Chondrocyte (in vitro differentiated cells): Measurements from ENCODE around the gene TRPM4. TPM values are rescaled to one million over a fixed set of nuclear protein-coding genes. Genes with fewer than 3 reads are reported as not detected.

ENCODE experiments used
- DNase-seq: peaks from one replicate; pipeline ENCODE4 v3.0.0; 2021; ENCODE audit warnings: mixed read lengths, low spot score
- H3K27ac Mint-ChIP-seq: one replicate; pipeline ENCODE4 v1.8.0; 2021; ENCODE audit warnings: mild to moderate bottlenecking, moderate library complexity, mixed read lengths; ENCODE audit not compliant: unreplicated experiment
- H3K27me3 Mint-ChIP-seq: 2 replicates; pipeline ENCODE4 v1.8.0; 2021; ENCODE audit warnings: low read depth, mixed read lengths
- H3K36me3 Mint-ChIP-seq: 2 replicates; pipeline ENCODE4 v1.8.0; 2021; ENCODE audit warnings: low read depth, mixed read lengths
- H3K4me1 Mint-ChIP-seq: 2 replicates; pipeline ENCODE4 v1.8.0; 2021; ENCODE audit warnings: low read depth, mild to moderate bottlenecking, mixed read lengths
- H3K4me3 Mint-ChIP-seq: one replicate; pipeline ENCODE4 v1.8.0; 2021; ENCODE audit warnings: mild to moderate bottlenecking, moderate library complexity, mixed read lengths; ENCODE audit not compliant: unreplicated experiment
- H3K9me3 Mint-ChIP-seq: 2 replicates; pipeline ENCODE4 v1.8.0; 2021; ENCODE audit warnings: low read depth, mixed read lengths
- total RNA-seq: library from RNA; stranded (reverse); gene quantifications from 3 replicates; pipeline ENCODE4 v1.2.1, GENCODE V29; 2021
- TF ChIP-seq, protein P1 (sequence below): fragments of 200-600 bp; sonication (generic); IDR thresholded peaks from 2 replicates; pipeline ENCODE4 v1.5.0; 2021; ENCODE audit warnings: antibody characterized with exemption, mild to moderate bottlenecking, moderate library complexity

Gene TRPM4
- total RNA-seq, 1 donor from 2014 or later, result 50.2 TPM

DNA sequence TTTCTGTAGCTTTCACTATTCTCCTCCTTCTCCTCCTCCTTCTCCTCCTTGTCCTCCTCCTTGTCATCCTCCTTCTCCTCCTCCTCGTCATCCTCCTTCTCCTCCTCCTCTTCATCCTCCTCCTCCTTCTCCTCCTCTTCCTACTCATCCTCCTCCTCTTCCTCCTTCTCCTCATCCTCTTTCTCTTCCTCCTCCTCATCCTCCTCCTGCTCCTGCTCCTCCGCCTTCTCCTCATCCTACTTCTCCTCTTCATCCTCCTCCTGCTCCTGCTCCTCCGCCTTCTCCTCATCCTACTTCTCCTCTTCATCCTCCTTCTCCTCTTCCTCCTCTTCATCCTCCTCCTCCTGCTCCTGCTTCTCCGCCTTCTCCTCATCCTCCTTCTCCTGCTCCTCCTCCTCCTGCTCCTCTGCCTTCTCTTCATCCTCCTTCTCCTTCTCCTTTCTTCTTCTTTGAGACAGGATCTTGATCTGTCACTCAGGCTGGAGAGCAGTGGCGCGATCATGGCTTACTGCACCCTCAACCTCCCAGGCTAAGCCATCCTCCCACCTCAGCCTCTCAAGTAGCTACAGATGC, 36.3 kb downstream of the TRPM4 start:
- DNase-seq, result peak; percentile 4
- H3K4me3 Mint-ChIP-seq, result no peak overlapping the region
- H3K36me3 Mint-ChIP-seq, result peaks cover 36% of the 10 kb centered on the region
- H3K9me3 Mint-ChIP-seq, result no peaks in the 10 kb centered on the region
- H3K4me1 Mint-ChIP-seq, result peaks cover 2% of the 10 kb centered on the region
- TF ChIP-seq, protein P1, sequence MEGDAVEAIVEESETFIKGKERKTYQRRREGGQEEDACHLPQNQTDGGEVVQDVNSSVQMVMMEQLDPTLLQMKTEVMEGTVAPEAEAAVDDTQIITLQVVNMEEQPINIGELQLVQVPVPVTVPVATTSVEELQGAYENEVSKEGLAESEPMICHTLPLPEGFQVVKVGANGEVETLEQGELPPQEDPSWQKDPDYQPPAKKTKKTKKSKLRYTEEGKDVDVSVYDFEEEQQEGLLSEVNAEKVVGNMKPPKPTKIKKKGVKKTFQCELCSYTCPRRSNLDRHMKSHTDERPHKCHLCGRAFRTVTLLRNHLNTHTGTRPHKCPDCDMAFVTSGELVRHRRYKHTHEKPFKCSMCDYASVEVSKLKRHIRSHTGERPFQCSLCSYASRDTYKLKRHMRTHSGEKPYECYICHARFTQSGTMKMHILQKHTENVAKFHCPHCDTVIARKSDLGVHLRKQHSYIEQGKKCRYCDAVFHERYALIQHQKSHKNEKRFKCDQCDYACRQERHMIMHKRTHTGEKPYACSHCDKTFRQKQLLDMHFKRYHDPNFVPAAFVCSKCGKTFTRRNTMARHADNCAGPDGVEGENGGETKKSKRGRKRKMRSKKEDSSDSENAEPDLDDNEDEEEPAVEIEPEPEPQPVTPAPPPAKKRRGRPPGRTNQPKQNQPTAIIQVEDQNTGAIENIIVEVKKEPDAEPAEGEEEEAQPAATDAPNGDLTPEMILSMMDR, result no peak
- no peaks in the 10 kb centered on the region for H3K27me3 Mint-ChIP-seq
- H3K27ac Mint-ChIP-seq, result no peak overlapping the region

DNA sequence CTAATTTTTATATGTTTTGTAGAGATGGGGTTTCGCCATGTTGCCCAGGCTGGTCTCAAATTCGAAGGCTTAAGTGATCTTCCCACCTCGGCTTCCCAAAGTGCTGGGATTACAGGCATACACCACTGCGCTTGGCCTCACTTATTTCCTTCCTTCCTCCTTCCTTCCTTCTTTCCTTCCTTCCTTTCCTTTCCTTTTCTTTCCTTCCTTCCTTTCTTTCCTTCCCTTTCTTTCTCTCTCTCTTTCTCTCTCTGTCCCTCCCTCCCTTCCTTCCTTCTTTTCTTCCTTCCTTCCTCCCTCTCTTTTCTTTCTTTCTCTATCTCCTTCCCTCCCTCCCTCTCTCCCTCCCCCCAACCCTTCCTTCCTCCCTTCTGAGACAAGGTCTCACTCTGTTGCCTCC, 36.8 kb downstream of the TRPM4 start:
- H3K36me3 Mint-ChIP-seq, result peaks cover 31% of the 10 kb centered on the region
- H3K9me3 Mint-ChIP-seq, result no peaks in the 10 kb centered on the region
- H3K4me3 Mint-ChIP-seq, result no peak overlapping the region
- H3K27ac Mint-ChIP-seq, result no peak overlapping the region
- H3K4me1 Mint-ChIP-seq, result peaks cover 4% of the 10 kb centered on the region
- no peak for DNase-seq
- no peaks in the 10 kb centered on the region for H3K27me3 Mint-ChIP-seq
- TF ChIP-seq, protein P1, result no peak

DNA sequence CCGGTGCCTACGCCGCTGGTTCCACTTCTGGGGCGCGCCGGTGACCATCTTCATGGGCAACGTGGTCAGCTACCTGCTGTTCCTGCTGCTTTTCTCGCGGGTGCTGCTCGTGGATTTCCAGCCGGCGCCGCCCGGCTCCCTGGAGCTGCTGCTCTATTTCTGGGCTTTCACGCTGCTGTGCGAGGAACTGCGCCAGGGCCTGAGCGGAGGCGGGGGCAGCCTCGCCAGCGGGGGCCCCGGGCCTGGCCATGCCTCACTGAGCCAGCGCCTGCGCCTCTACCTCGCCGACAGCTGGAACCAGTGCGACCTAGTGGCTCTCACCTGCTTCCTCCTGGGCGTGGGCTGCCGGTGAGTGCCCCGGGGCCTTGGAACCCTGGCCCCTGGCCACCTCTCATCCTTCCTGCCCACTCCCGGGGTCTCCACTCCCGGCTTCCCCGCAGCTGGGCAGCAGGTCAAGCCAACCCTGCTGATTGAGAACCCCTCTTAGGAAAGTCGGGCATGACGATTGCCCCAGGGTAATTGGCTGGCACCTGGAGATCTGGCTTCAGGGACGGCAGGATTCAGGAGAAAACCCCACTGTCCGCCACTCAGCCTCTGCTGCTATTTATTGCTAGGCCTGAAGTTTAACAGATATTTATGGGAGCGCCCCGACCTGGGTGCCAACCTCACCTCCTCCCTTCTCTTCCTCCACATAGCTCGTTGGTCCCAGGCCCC, 39.1 kb downstream of the TRPM4 start:
- TF ChIP-seq, protein P1, result no peak
- H3K36me3 Mint-ChIP-seq, result peaks cover 27% of the 10 kb centered on the region

DNA sequence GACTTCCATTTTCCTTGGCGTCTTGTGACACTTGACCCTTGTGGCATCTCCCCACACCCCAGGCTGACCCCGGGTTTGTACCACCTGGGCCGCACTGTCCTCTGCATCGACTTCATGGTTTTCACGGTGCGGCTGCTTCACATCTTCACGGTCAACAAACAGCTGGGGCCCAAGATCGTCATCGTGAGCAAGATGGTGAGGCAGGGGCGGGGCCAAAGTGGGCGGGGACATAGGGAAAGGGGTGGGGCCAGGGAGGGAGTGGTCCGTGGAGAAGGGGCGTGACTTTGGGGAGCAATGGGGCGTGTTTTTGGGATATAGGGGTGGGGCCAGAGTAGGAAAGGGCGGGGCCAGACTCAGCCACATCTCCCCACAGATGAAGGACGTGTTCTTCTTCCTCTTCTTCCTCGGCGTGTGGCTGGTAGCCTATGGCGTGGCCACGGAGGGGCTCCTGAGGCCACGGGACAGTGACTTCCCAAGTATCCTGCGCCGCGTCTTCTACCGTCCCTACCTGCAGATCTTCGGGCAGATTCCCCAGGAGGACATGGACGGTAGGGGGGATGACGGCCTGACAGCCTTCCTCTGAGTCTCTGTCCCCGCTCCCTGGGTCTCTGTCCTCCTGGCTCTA, 42.8 kb downstream of the TRPM4 start:
- TF ChIP-seq, protein P1, result no peak
- Mint-ChIP-seq H3K27me3 (no peaks in the 10 kb centered on the region), H3K36me3 (peaks cover 29% of the 10 kb centered on the region), H3K4me1 (peaks cover 20% of the 10 kb centered on the region), H3K27ac (no peak overlapping the region), H3K9me3 (no peaks in the 10 kb centered on the region), H3K4me3 (no peak overlapping the region)
- DNase-seq, result no peak

More for the DNA sequence above, 39.1 kb downstream of the TRPM4 start:
- H3K9me3 Mint-ChIP-seq, result no peaks in the 10 kb centered on the region
- peaks cover 4% of the 10 kb centered on the region for H3K4me1 Mint-ChIP-seq
- H3K4me3 Mint-ChIP-seq, result no peak overlapping the region
- no peak for DNase-seq
- no peaks in the 10 kb centered on the region for H3K27me3 Mint-ChIP-seq
- H3K27ac Mint-ChIP-seq, result no peak overlapping the region

DNA sequence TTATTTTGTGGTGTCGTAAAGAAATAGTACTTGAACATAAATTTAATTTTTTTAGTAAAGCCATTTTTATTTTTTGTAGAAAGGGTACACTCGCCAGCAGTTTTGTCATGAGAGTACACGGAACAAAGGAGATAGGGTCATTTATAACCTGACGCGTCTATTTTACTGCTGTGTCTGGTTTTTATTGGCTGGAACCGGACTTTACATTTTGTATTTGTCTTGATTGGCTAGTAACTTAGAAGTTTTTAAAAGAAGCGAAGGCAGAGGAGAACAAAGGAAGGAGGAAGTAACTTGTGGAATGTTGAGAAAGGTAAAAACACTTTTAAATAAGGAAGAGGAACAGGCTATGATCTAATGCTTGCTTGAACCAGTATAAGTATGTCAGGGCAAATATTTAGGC, 43.5 kb downstream of the TRPM4 start:
- Mint-ChIP-seq H3K27me3 (no peaks in the 10 kb centered on the region), H3K36me3 (peaks cover 31% of the 10 kb centered on the region), H3K9me3 (no peaks in the 10 kb centered on the region), H3K27ac (no peak overlapping the region), H3K4me3 (no peak overlapping the region), H3K4me1 (peaks cover 20% of the 10 kb centered on the region)
- TF ChIP-seq, protein P1, result no peak
- DNase-seq, result no peak
